GM18502 (cell line): ENCODE results near the gene CLCA1.

Experiments used
- ATAC-seq: cut with Tn5 transposase; IDR thresholded peaks from one replicate; pipeline ENCODE4 v1.9.1; 2021; ENCODE audit warnings: mild to moderate bottlenecking; ENCODE audit not compliant: unreplicated experiment, poor library complexity

The CLCA1 gene

GRCh38 chr1:86461482-86461881 lies 7.2 kb upstream of the CLCA1 start:
- ATAC-seq = no peak

GRCh38 chr1:86464819-86465218 lies 3.9 kb upstream of the CLCA1 start:
- no peak for ATAC-seq

GRCh38 chr1:86466109-86466844 lies 2.5 kb upstream of the CLCA1 start:
- ATAC-seq = no peak

DNA sequence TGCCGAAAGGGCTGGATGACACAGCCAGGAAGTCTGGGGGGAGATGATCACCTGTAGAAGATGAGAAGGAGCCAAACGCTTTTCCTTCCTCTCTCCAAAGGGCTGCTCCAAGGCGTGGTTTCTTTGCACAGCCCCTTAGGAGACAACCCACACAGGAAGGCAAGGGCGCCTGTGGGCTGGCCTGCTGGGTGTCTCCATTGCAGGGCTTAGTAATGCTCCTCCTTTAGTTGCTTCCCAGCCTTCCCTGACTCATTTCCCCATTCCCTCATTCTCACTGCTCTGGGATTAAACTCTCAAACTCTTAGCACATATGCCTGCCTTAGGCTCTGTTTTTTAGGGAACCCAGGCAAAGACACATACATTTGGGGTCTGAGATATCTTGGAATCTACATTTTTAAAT lies 1.7 kb upstream of the CLCA1 start:
- ATAC-seq = no peak

DNA sequence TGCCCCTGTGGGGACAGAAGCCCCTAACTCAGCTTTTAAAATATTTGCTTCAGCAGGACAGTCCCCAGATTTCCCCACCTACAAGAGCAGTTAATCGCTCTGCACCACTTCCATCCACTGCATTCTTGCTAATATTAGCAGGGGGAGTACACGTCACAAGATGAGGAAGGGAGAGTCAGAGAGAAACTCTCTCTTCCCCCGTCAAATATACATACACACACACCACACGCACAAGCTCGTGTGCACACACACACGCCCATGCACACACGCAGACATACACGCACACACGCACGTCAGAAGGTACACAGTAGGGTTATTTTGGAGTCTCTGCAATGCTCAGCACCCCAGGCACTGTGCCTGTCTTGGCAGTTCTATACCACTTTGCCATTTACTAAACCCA lies 2.1 kb downstream of the CLCA1 start:
- ATAC-seq = peak; percentile 68

DNA sequence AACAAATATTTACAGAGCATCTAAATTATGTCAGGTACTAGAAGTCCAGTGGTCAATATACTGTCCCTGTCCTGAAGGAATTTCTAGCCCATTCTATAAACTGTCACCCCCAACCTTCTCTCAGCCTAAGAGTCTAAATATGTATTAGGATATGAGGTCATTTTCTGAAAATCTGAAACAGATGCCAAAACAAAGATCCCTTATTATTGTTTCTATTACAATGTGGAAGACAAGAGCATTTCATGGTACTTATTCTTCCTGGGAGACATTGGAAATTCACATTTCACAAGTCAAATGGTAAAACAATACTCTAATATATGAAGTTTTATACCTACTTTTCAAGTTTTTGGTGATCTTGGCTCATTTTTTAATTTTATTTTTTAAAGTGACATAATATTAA lies 2.6 kb downstream of the CLCA1 start:
- peak; percentile 5 for ATAC-seq

- ATAC-seq = no peak
Observed at GRCh38 chr1:86472152-86472551, 3.4 kb downstream of the CLCA1 start.

DNA sequence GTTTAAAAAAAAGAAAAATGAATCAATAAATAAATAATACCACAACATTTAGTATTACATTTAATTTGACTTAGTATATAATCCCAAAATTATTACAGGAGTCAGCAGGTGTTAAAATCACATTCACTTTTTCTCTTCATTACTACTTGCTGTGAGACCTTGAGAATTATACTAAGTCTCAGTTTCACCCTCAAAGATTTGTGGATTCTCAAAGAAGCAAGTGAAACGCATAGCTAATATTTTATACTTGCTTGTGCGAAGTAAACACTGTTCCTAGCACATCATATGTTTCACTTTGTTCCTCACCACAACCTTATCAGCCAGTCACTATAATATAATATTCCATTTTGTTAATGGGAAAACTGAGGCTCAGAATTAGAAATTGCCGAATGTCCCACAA lies 4.0 kb downstream of the CLCA1 start:
- ATAC-seq = peak; percentile 50

DNA sequence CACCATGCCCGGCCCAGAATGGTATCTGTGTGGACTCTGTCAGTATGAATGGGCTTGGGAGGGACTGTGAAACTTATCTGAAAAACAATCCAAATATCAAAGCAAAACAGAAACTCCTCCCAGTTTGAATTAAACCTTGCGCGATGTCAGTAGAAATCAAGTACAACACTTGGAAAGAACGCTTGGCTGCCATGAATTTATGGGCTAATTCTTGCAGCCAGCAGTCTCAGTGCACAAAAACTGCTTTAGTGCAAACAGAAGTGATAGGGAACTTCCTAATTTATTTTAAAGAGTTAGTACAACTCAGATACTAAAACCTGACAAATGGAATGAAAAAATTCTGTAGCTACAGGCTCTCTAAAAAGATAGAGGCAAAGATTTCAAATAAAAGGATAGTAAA lies 8.5 kb downstream of the CLCA1 start:
- no peak for ATAC-seq

DNA sequence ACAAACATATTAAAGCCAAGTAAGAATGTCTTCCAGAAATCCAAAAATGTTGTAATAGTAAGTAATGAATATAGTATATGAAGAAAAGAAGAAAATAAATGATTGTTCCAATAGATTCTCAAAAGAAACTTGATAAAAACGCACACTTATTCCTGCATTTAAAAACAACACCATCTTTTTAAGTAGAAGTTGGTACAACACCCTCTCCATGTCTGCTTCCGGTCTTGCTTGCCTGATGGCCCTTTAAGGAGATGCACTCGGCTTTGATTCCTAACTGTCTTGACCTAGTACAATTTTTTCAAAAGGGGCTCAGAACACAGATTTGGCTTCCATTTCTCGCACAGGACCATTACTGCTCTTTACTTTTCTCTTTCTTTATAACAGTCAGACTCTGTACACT lies 9.0 kb downstream of the CLCA1 start:
- no peak for ATAC-seq

- ATAC-seq = no peak
Observed at GRCh38 chr1:86478416-86479156, 9.9 kb downstream of the CLCA1 start.

GRCh38 chr1:86481966-86482365 lies 13.2 kb downstream of the CLCA1 start:
- no peak for ATAC-seq

DNA sequence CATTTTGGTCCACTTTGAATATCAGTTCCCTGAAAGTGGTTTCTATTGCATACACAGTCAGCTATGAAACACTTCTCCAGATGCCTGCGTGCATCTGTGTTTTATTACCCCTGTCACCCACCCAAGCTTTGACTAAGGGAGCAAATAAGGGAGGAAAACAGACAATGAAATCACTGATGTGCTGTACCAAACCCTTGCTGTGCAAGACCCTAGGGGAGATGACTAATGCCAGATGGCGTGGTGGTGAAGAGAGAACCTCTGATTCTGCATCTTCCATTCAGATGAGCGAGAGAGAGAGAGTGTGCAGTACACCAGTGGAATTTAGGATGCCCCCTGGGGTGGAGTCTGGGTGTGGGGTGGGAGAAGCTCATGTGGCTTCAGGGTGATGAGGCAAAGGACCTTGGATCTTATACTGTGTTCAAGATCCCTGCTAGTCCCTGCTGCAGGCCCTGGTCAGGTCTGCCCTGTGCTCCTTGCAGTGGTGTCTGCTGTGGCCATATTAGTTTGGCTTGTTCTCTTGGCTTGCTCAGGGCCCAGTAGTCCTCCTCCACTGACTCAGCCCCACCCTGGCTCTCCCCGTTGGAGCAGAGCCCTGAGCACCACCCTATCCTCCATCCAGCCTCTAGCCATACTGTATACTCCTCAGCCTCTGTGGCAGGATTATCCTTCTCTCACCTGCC lies 18.5 kb downstream of the CLCA1 start:
- no peak for ATAC-seq

DNA sequence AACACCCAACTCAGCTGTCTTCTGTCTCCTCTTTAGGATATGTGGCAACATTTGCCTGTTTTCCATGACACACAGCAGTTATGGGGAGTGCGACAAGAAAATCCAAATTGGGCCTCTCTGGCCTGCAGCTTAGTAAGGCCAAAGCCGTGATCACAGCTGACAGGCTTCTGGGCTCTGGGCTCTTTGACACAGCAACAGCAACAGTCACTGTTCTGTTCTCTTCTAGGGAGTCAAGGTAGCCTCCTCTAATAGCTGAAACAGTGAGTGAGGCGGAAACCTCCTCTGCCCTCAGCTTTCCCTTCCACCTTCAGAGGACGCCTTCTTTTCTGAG lies 19.0 kb downstream of the CLCA1 start:
- ATAC-seq = no peak

DNA sequence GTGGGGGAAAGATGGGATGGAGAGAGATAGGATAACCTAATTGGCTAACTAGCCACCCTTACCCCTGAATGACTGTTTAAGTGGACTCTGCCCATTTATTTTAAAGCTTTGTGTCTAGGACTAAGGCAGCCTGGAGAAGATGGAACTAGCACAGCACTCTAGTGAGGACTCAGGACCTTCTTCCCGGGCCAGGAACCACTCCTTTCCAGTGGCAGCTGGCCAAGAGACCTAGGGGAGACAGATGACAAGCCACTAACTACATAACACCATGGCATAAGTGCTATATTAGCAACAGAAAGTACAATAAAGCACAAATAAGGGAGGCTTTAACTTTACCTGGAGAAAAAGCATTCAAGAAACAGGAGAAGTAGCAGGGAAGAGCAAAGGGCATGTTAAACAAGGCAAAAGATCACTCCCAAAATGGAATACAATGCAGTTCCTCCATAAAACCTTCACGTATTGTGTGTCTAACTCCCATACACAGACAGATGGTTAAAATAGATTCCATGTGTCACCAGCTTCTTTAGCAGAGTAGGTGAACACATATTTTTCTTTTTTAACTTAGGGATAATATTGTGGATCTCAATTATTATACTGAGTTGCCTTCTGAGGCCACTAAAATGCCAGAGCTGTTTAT lies 20.6 kb downstream of the CLCA1 start:
- no peak for ATAC-seq

DNA sequence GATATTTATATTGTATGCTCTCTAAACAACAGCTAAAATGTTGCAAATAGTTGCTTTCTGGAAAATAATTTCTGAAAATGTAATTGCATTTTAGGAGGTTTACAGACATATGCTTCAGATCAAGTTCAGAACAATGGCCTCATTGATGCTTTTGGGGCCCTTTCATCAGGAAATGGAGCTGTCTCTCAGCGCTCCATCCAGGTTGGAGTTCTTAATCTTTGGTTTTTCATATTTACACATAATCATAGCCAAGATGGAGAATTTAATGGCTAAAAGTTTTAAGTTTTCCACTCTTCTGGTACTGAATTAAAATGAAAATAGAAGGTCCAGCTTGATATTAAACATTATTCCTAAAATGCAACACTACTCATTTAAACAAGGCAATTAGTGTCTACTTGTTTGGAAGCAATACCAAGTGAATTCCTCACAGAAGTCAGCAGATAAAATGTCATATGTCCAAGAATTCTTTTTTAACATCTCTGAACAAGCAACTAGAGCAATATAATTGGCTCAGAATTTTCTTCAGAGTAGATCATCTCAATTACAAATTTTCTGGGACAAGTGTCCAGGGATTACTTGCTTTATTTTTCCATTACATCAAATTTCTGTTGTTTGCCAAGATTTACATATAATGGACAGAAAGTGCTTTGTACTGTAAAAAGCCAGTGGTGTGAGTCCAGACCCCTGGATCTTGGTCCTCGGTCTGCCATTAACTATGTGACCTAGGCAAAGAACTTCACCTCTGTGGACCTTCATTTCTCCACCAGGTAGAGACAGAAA lies 22.6 kb downstream of the CLCA1 start:
- no peak for ATAC-seq

DNA sequence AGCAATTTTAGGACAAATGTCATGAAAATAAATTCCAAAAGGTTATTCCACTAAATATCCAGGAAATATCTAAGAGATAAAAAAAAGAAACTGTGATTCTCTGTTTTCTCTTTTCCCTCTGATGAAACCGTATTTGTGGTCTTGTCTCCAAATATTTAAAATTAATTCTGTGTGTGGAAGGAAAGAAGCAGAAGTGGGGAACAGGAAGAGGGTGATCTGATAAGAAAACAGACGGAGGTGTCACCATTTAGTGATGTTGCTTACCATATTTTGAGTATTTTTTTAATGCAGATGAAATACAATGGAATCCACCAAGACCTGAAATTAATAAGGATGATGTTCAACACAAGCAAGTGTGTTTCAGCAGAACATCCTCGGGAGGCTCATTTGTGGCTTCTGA lies 29.6 kb downstream of the CLCA1 start:
- ATAC-seq = no peak

GRCh38 chr1:86499987-86500593 lies 31.4 kb downstream of the CLCA1 start:
- no peak for ATAC-seq

GRCh38 chr1:86500714-86501113 lies 32.0 kb downstream of the CLCA1 start:
- no peak for ATAC-seq

DNA sequence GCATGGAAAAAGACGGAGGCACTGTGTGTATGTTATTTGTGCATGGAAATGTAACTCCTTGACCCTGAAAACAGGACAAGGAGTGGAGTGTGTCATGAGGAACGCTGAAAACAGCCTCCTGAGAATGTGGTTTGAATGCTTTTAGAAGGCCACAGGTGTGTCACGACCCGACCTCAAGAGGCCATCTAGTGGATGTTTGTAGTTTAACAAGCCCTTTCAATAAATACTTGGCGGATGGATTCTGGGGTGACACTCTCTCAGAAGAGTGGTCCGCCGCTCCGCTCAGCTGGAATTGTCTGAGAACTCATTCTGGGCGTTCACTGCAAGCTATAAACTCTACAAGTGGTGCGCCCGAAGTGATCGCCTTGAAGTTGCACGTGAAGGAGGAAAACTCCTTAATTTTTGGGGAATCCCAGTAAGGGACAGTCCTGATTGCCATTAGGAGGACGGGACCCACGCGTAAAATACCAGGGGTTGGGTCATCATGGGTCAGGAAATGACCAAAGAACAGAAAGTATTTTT lies 33.5 kb downstream of the CLCA1 start:
- ATAC-seq = peak; percentile 80
